SK-N-SH (cell line): Measurements from ENCODE around the gene VAPB. TPM values are rescaled to one million over a fixed set of nuclear protein-coding genes. Genes with fewer than 3 reads are reported as not detected.

Experiments
- CTCF ChIA-PET: fragments of 300-600, 350-600 bp; formaldehyde crosslinking; extraction: SDS; loops from one replicate; lab custom pipeline; 2021; lab: Yijun Ruan, JAX
- POLR2A ChIA-PET: fragments of 350-600 bp; sonication (Branson Sonifier 250); formaldehyde crosslinking; extraction: SDS; loops from one replicate; lab custom pipeline; 2020; ENCODE audit warnings: antibody characterized with exemption, inconsistent platforms; lab: Yijun Ruan, JAX
- DNase-seq: peaks from one replicate; pipeline ENCODE4 v3.0.0; 2012
- H2AFZ ChIP-seq: fragments of 200-600 bp; sonication (generic); 2 replicates; pipeline ENCODE4 v1.8.1; 2016; ENCODE audit warnings: antibody characterized with exemption, mild to moderate bottlenecking, low read depth
- H3F3A ChIP-seq: fragments of 200-600 bp; sonication (generic); replicated peaks from 2 replicates; pipeline ENCODE3; 2016; ENCODE audit warnings: antibody characterized with exemption, mild to moderate bottlenecking; ENCODE audit not compliant: insufficient read depth
- H3K27ac ChIP-seq, 2 experiments: fragments of 200-500 bp in 1 of 2; fragments of 200-600 bp in 1 of 2; sonication (Bioruptor generic) in 1 of 2; sonication (generic), shearing (Covaris generic) in 1 of 2; 2 replicates each; pipeline versions ENCODE4 v1.5.1 to v1.6.1; 2014 to 2016; ENCODE audit warnings: low read depth in 2 of 2, inconsistent platforms in 1 of 2, low read length in 1 of 2, mild to moderate bottlenecking in 1 of 2, mixed read lengths in 1 of 2
- H3K27me3 ChIP-seq: fragments of 200-600 bp; sonication (generic), shearing (Covaris generic); 2 replicates; pipeline ENCODE4 v1.6.1; 2016; ENCODE audit warnings: mixed run types; ENCODE audit not compliant: insufficient read depth
- H3K36me3 ChIP-seq, 2 experiments: fragments of 200-500 bp in 1 of 2; fragments of 200-600 bp in 1 of 2; sonication (Bioruptor generic) in 1 of 2; sonication (generic) in 1 of 2; replicated peaks in 1 of 2; 2 replicates each; pipeline versions ENCODE3 to v1.5.1; 2014 to 2016; ENCODE audit warnings: low read length in 1 of 2, mild to moderate bottlenecking in 1 of 2; ENCODE audit not compliant: insufficient read depth in 2 of 2, control insufficient read depth in 1 of 2
- H3K4me1 ChIP-seq, 2 experiments: fragments of 200-500 bp in 1 of 2; fragments of 200-600 bp in 1 of 2; sonication (Bioruptor generic) in 1 of 2; sonication (generic), shearing (Covaris generic) in 1 of 2; 2 replicates each; pipeline versions ENCODE4 v1.5.1 to v1.6.1; 2014 to 2016; ENCODE audit warnings: low read depth in 1 of 2, low read length in 1 of 2, mixed run types in 1 of 2; ENCODE audit not compliant: insufficient read depth in 2 of 2, control insufficient read depth in 1 of 2
- H3K4me2 ChIP-seq: fragments of 200-600 bp; sonication (generic), shearing (Covaris generic); 2 replicates; pipeline ENCODE4 v1.6.1; 2017; ENCODE audit warnings: mixed run types
- H3K4me3 ChIP-seq, 2 experiments: fragments of 200-500 bp in 1 of 2; fragments of 200-600 bp in 1 of 2; sonication (Bioruptor generic) in 1 of 2; sonication (generic), shearing (Covaris generic) in 1 of 2; 2 replicates each; pipeline versions ENCODE4 v1.5.1 to v1.8.1; 2014 to 2016; ENCODE audit warnings: low read depth in 2 of 2, inconsistent platforms in 1 of 2, low read length in 1 of 2, mild to moderate bottlenecking in 1 of 2, mixed read lengths in 1 of 2, moderate library complexity in 1 of 2
- H3K79me2 ChIP-seq: fragments of 200-600 bp; sonication (generic); 2 replicates; pipeline ENCODE4 v1.8.1; 2017; ENCODE audit warnings: mild to moderate bottlenecking; ENCODE audit not compliant: insufficient read depth
- H3K9ac ChIP-seq: fragments of 200-600 bp; sonication (generic); 2 replicates; pipeline ENCODE4 v1.6.1; 2017; ENCODE audit warnings: mixed run types
- H3K9me2 ChIP-seq: fragments of 200-600 bp; sonication (generic); 2 replicates; pipeline ENCODE4 v1.6.1; 2017; ENCODE audit warnings: mixed run types
- H3K9me3 ChIP-seq: fragments of 200-600 bp; sonication (generic); 2 replicates; pipeline ENCODE4 v1.6.1; 2017; ENCODE audit warnings: mixed run types, mild to moderate bottlenecking, moderate library complexity
- H4K20me1 ChIP-seq: fragments of 200-600 bp; sonication (generic); 2 replicates; pipeline ENCODE4 v1.6.1; 2017; ENCODE audit warnings: mild to moderate bottlenecking, mixed run types; ENCODE audit not compliant: insufficient read depth
- EP300 ChIP-seq, 2 experiments: IDR thresholded peaks; 2 replicates each; pipeline versions ENCODE4 v1.4.0 to v1.6.1; 2012; ENCODE audit warnings: borderline replicate concordance in 1 of 2, low read depth in 1 of 2, low read length in 1 of 2
- EZH2phosphoT487 ChIP-seq: fragments of 200-600 bp; sonication (generic); IDR thresholded peaks from 2 replicates; pipeline ENCODE4 v1.6.1; 2017; ENCODE audit warnings: low read depth, mixed run types, mild to moderate bottlenecking, antibody characterized with exemption, moderate library complexity, borderline replicate concordance
- FOSL2 ChIP-seq: IDR thresholded peaks from 2 replicates; pipeline ENCODE4 v1.4.0; 2012; ENCODE audit warnings: low read depth, mild to moderate bottlenecking, moderate library complexity, borderline replicate concordance
- JUND ChIP-seq: IDR thresholded peaks from 2 replicates; pipeline ENCODE4 v1.4.0; 2012
- NFIC ChIP-seq: IDR thresholded peaks from 2 replicates; pipeline ENCODE4 v1.4.0; 2012; ENCODE audit warnings: borderline replicate concordance
- PBX3 ChIP-seq: IDR thresholded peaks from 2 replicates; pipeline ENCODE4; 2012
- RCOR1 ChIP-seq: fragments of 150-350 bp; IDR thresholded peaks from 2 replicates; pipeline ENCODE4 v1.6.1; 2017; ENCODE audit warnings: antibody characterized with exemption, low read length
- RXRA ChIP-seq: IDR thresholded peaks from 2 replicates; pipeline ENCODE4 v1.4.0; 2012; ENCODE audit warnings: low read depth, mild to moderate bottlenecking, borderline replicate concordance
- SIN3A ChIP-seq: IDR thresholded peaks from 2 replicates; pipeline ENCODE4 v1.6.1; 2012; ENCODE audit warnings: low read depth, mild to moderate bottlenecking, low read length, moderate library complexity, borderline replicate concordance
- TCF12 ChIP-seq: IDR thresholded peaks from 2 replicates; pipeline ENCODE4 v1.4.0; 2012
- TEAD4 ChIP-seq: IDR thresholded peaks from 2 replicates; pipeline ENCODE4 v1.4.0; 2012; ENCODE audit warnings: mild to moderate bottlenecking, borderline replicate concordance; ENCODE audit not compliant: insufficient read depth
- USF1 ChIP-seq: IDR thresholded peaks from 2 replicates; pipeline ENCODE4 v1.4.0; 2012; ENCODE audit warnings: low read depth, borderline replicate concordance
- WGBS: methylation state at CpG from one replicate; pipeline ENCODE4 v1.1.6; 2017; ENCODE audit warnings: low lambda C conversion rate; 5-methylcytosine and 5-hydroxymethylcytosine counted together
- polyA plus RNA-seq, 3 experiments: library from polyadenylated mRNA; depleted of rRNA; stranded (reverse); fragments of >200 nt; gene quantifications; 2 replicates each; pipeline ENCODE4 v1.2.3, GENCODE V29; 2012
- TF ChIP-seq, protein P1 (sequence below): fragments of 150-350 bp; IDR thresholded peaks from 2 replicates; pipeline ENCODE4 v1.6.1; 2016; ENCODE audit warnings: mild to moderate bottlenecking, low read depth, low read length
- TF ChIP-seq, protein P2 (sequence below): fragments of 150-350 bp; IDR thresholded peaks from 2 replicates; pipeline ENCODE4 v1.6.1; 2017; ENCODE audit warnings: antibody characterized with exemption, low read length, low read depth, borderline replicate concordance

The VAPB gene
- polyA plus RNA-seq, 1 of the 3 experiments (the other 2 are of a cell fraction) = 16.9 TPM

- H3K4me3 ChIP-seq = no peak overlapping the region
- no peak overlapping the region for H2AFZ ChIP-seq
- H3K9ac ChIP-seq = no peak overlapping the region
- ChIA-PET POLR2A (no interaction called here), CTCF (interaction anchor here (4.3 kb wide), 1 partner anchor 11 kb away, joined by 24 read pairs; no protein-coding TSS in a partner anchor)
- peaks cover 0 to 15% of the 10 kb centered on the region in 2 experiments for H3K36me3 ChIP-seq
- DNase-seq = no peak
- peaks cover 19% of the 10 kb centered on the region for H3F3A ChIP-seq
- 87% methylated on average over 5 of the region's 5 CpGs for WGBS
- no peaks in the 10 kb centered on the region for H4K20me1 ChIP-seq
- peak; percentile 50; the same call in 1 of the 2 replicates for TF ChIP-seq TCF12
- TF ChIP-seq FOSL2 = peak; percentile 25; the same call in 1 of the 2 replicates
- 0 out of 2 replicates have a peak, but pooled peaks have one; percentile 15 for TF ChIP-seq JUND
- TF ChIP-seq SIN3A = no peak
- TF ChIP-seq, protein P1, sequence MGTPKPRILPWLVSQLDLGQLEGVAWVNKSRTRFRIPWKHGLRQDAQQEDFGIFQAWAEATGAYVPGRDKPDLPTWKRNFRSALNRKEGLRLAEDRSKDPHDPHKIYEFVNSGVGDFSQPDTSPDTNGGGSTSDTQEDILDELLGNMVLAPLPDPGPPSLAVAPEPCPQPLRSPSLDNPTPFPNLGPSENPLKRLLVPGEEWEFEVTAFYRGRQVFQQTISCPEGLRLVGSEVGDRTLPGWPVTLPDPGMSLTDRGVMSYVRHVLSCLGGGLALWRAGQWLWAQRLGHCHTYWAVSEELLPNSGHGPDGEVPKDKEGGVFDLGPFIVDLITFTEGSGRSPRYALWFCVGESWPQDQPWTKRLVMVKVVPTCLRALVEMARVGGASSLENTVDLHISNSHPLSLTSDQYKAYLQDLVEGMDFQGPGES = no peak
- peak; percentile 7; the same call in 1 of the 2 replicates for TF ChIP-seq NFIC
- peak in 1 of 2 experiments; percentile 39; a peak in 1 of 4 replicates for TF ChIP-seq EP300 (IDR thresholded peaks at IDR 0.05; ENCODE audit: borderline replicate concordance in 1 of 2, low read depth in 1 of 2, low read length in 1 of 2)
- TF ChIP-seq, all 33 proteins: peak for 5
- Histone ChIP-seq H3K4me1 (peaks cover 23 to 31% of the 10 kb centered on the region in 2 experiments; a peak in 3 of 4 replicates), H3K79me2 (no peaks in the 10 kb centered on the region), H3K9me3 (peaks cover 6% of the 10 kb centered on the region; the same call in 1 of the 2 replicates), H3K27me3 (no peaks in the 10 kb centered on the region), H3K27ac (peak overlapping the region in 1 of 2 experiments; percentile 78; a peak in 3 of 4 replicates), H3K4me2 (no peak overlapping the region), H3K9me2 (no peaks in the 10 kb centered on the region)
Observed at GRCh38 chr20:58459058-58459750, 70.2 kb downstream of the VAPB start.

DNA sequence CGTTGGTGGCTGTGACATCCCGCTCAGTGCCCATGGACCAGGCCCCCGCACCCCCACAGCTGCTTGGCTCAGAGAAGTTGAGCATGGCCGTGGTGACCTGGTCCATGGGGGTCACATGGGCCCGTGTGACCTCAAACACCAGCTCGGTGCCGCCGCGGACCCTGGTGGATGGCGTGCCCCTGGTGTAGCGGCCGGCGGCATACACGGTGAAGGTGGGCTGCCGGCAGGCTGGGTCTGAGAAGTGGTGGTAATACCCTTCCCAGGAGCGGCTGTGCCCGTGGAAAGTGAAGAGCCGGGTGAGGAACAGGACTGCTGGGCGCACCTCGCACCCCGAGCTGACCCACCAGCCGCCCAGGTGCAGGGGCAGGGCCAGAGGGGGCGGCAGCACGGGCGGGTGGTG, 72.1 kb downstream of the VAPB start:
- Histone ChIP-seq H3K79me2 (no peaks in the 10 kb centered on the region), H3K27ac (no peak overlapping the region), H2AFZ (no peak overlapping the region), H3K4me2 (no peak overlapping the region), H3F3A (peaks cover 19% of the 10 kb centered on the region), H3K4me3 (no peak overlapping the region), H4K20me1 (no peaks in the 10 kb centered on the region), H3K4me1 (peaks cover 23 to 33% of the 10 kb centered on the region in 2 experiments; a peak in 3 of 4 replicates), H3K9me2 (no peaks in the 10 kb centered on the region), H3K9me3 (no peaks in the 10 kb centered on the region), H3K27me3 (no peaks in the 10 kb centered on the region), H3K36me3 (no peaks in the 10 kb centered on the region), H3K9ac (no peak overlapping the region)
- ChIA-PET POLR2A (no interaction called here), CTCF (interaction anchor here (1.3 to 4.3 kb wide), 3 partner anchors 11 to 190 kb away, joined by 5 to 24 read pairs (median 9); partner anchors contain the start of gene STX16)
- TF ChIP-seq RXRA = no peak
- no peak for TF ChIP-seq USF1
- no peak for TF ChIP-seq EZH2phosphoT487
- TF ChIP-seq, protein P2, sequence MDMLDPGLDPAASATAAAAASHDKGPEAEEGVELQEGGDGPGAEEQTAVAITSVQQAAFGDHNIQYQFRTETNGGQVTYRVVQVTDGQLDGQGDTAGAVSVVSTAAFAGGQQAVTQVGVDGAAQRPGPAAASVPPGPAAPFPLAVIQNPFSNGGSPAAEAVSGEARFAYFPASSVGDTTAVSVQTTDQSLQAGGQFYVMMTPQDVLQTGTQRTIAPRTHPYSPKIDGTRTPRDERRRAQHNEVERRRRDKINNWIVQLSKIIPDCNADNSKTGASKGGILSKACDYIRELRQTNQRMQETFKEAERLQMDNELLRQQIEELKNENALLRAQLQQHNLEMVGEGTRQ = no peak
- TF ChIP-seq RCOR1 = no peak
- TF ChIP-seq FOSL2 = no peak
- TF ChIP-seq PBX3 = no peak
- no peak for TF ChIP-seq TEAD4
- no peak for DNase-seq
- 99% methylated on average over 21 of the region's 25 CpGs for WGBS
